IMR-90 (cell line): ENCODE results near the gene PIP4P1. TPM values are rescaled to one million over a fixed set of nuclear protein-coding genes. Genes with fewer than 3 reads are reported as not detected.

Source experiments
- ATAC-seq: fragments of 200-7000 bp; cut with Tn5 transposase; 2 replicates; pipeline ENCODE4 v1.9.1; 2020; ENCODE audit warnings: low read depth, mild to moderate bottlenecking, moderate library complexity
- BruUV-seq: library from RNA; stranded (reverse); fragments of 400-500 nt; replicated peaks from 2 replicates; lab custom pipeline; 2021; lab: Mats Ljungman, UMichigan
- CTCF ChIA-PET: fragments of 300-600 bp; formaldehyde crosslinking; extraction: SDS; loops from one replicate; lab custom pipeline; 2021; ENCODE audit warnings: antibody characterized with exemption; lab: Yijun Ruan, JAX
- POLR2A ChIA-PET: fragments of 300-600 bp; sonication (Branson Sonifier 250); formaldehyde crosslinking; loops from one replicate; lab custom pipeline; 2022; ENCODE audit warnings: antibody characterized with exemption; ENCODE audit not compliant: unreplicated experiment; lab: Charles Lee
- DNase-seq: peaks from one replicate; pipeline ENCODE4 v3.0.0; 2013
- H2AFZ ChIP-seq: replicated peaks from 2 replicates; pipeline ENCODE3; 2013; ENCODE audit warnings: low read length, mild to moderate bottlenecking; ENCODE audit not compliant: poor library complexity
- H2AK5ac ChIP-seq: 2 replicates; pipeline ENCODE4 v1.6.1; 2013; ENCODE audit warnings: low read depth, low read length, inconsistent platforms
- H2AK9ac ChIP-seq: replicated peaks from 2 replicates; pipeline ENCODE3; 2013; ENCODE audit warnings: mild to moderate bottlenecking, low read depth, low read length, moderate library complexity; ENCODE audit not compliant: poor library complexity
- H2BK120ac ChIP-seq: 2 replicates; pipeline ENCODE4 v1.6.1; 2013; ENCODE audit warnings: low read depth, low read length, inconsistent platforms
- H2BK15ac ChIP-seq: 3 replicates; pipeline ENCODE4 v1.6.1; 2013; ENCODE audit warnings: low read depth, low read length, inconsistent platforms
- H2BK20ac ChIP-seq: 2 replicates; pipeline ENCODE4 v1.6.1; 2013; ENCODE audit warnings: low read depth, mild to moderate bottlenecking, inconsistent platforms, low read length, moderate library complexity
- H2BK5ac ChIP-seq: 2 replicates; pipeline ENCODE4 v1.6.1; 2013; ENCODE audit warnings: mild to moderate bottlenecking, low read depth, low read length, inconsistent platforms; ENCODE audit not compliant: poor library complexity, severe bottlenecking
- H3K14ac ChIP-seq: replicated peaks from 2 replicates; pipeline ENCODE4 v1.6.1; 2013; ENCODE audit warnings: low read depth, low read length, inconsistent platforms
- H3K18ac ChIP-seq: 2 replicates; pipeline ENCODE4 v1.6.1; 2013; ENCODE audit warnings: low read depth, low read length, control low read depth
- H3K23ac ChIP-seq: 2 replicates; pipeline ENCODE4 v1.6.1; 2013; ENCODE audit warnings: low read depth, low read length, inconsistent platforms
- H3K27ac ChIP-seq: 2 replicates; pipeline ENCODE4 v1.5.1; 2013; ENCODE audit warnings: mild to moderate bottlenecking, control low read depth, low read length; ENCODE audit not compliant: insufficient read depth
- H3K27me3 ChIP-seq: 2 replicates; pipeline ENCODE4 v1.6.1; 2013; ENCODE audit warnings: low read length; ENCODE audit not compliant: control insufficient read depth, insufficient read depth
- H3K36me3 ChIP-seq: 2 replicates; pipeline ENCODE4 v1.6.1; 2013; ENCODE audit warnings: low read length, mixed read lengths; ENCODE audit not compliant: control insufficient read depth, insufficient read depth
- H3K4ac ChIP-seq: 2 replicates; pipeline ENCODE4 v1.6.1; 2013; ENCODE audit warnings: low read depth, low read length, inconsistent platforms
- H3K4me1 ChIP-seq: 2 replicates; pipeline ENCODE4 v1.6.1; 2013; ENCODE audit warnings: low read length, mixed read lengths; ENCODE audit not compliant: control insufficient read depth, insufficient read depth
- H3K4me2 ChIP-seq: 2 replicates; pipeline ENCODE4 v1.6.1; 2013; ENCODE audit warnings: low read depth, mild to moderate bottlenecking, control low read depth, low read length, moderate library complexity
- H3K4me3 ChIP-seq: 2 replicates; pipeline ENCODE4 v1.5.1; 2013; ENCODE audit warnings: low read depth, mild to moderate bottlenecking, control low read depth, low read length, moderate library complexity; ENCODE audit not compliant: insufficient read depth
- H3K56ac ChIP-seq: 2 replicates; pipeline ENCODE4 v1.6.1; 2013; ENCODE audit warnings: low read length, inconsistent platforms; ENCODE audit not compliant: insufficient read depth; ENCODE audit errors: extremely low read depth
- H3K79me1 ChIP-seq, 2 experiments: 2 replicates each; pipeline ENCODE4 v1.6.1; 2013; ENCODE audit warnings: low read length in 2 of 2, inconsistent platforms in 1 of 2, low read depth in 1 of 2
- H3K9ac ChIP-seq: 2 replicates; pipeline ENCODE4 v1.6.1; 2013; ENCODE audit warnings: low read depth, low read length, control low read depth
- H3K9me1 ChIP-seq: 2 replicates; pipeline ENCODE4 v1.6.1; 2013; ENCODE audit warnings: low read length, inconsistent platforms; ENCODE audit not compliant: insufficient read depth
- H3K9me3 ChIP-seq: 2 replicates; pipeline ENCODE4 v1.6.1; 2013; ENCODE audit warnings: low read length; ENCODE audit not compliant: control insufficient read depth, insufficient read depth
- H4K20me1 ChIP-seq: 2 replicates; pipeline ENCODE4 v1.6.1; 2013; ENCODE audit warnings: low read length, inconsistent platforms; ENCODE audit not compliant: insufficient read depth
- H4K5ac ChIP-seq: 2 replicates; pipeline ENCODE4 v1.6.1; 2013; ENCODE audit warnings: mild to moderate bottlenecking, low read depth, low read length, control low read depth
- H4K8ac ChIP-seq, 2 experiments: 2 replicates each; pipeline ENCODE4 v1.6.1; 2013; ENCODE audit warnings: low read depth in 2 of 2, low read length in 2 of 2, control low read depth in 1 of 2, inconsistent platforms in 1 of 2
- H4K91ac ChIP-seq: 2 replicates; pipeline ENCODE4 v1.6.1; 2013; ENCODE audit warnings: low read depth, low read length, inconsistent platforms; ENCODE audit not compliant: insufficient read depth
- FOS ChIP-seq: fragments of 150-350 bp; IDR thresholded peaks from 2 replicates; pipeline ENCODE4 v1.6.1; 2016; ENCODE audit warnings: low read depth, low read length
- MXI1 ChIP-seq: IDR thresholded peaks from 2 replicates; pipeline ENCODE4 v1.6.1; 2012; ENCODE audit warnings: low read depth, mild to moderate bottlenecking, low read length, moderate library complexity, borderline replicate concordance
- NFE2L2 ChIP-seq: fragments of 150-350 bp; IDR thresholded peaks from 2 replicates; pipeline ENCODE4 v1.6.1; 2016; ENCODE audit warnings: low read depth, mild to moderate bottlenecking, low read length
- WGBS, 2 experiments: methylation state at CpG; one replicate each; pipeline versions ENCODE4 v1.1.5 to v1.1.7; 2013; ENCODE audit warnings: missing lambda C conversion rate in 2 of 2; ENCODE audit not compliant: insufficient read length in 1 of 2; ENCODE audit errors: extremely low coverage in 2 of 2; 5-methylcytosine and 5-hydroxymethylcytosine counted together
- dilution Hi-C: fragments of 300-500 bp; cut with HindIII; formaldehyde crosslinking; loops from one replicate; pipeline ENCODE4 v1.14.3; 2018; ENCODE audit warnings: low sequenced_read_pairs; ENCODE audit not compliant: unreplicated experiment
- in situ Hi-C: fragments of 300-500 bp; cut with MboI; formaldehyde crosslinking; loops from 3 replicates; pipeline ENCODE4 v1.14.3; 2019; ENCODE audit warnings: low sequenced_read_pairs, inconsistent platforms, mixed read lengths
- intact Hi-C: fragments of 100-400 bp; cut with micrococcal nuclease; formaldehyde crosslinking; loops from 2 replicates; pipeline ENCODE4 v1.10.0; 2022
- polyA plus RNA-seq, 3 experiments: library from polyadenylated mRNA; depleted of rRNA; stranded (reverse); fragments of >200 nt; gene quantifications; 2 replicates each; pipeline ENCODE4 v1.2.3, GENCODE V29; 2012; ENCODE audit warnings: low replicate concordance in 1 of 3
- total RNA-seq: library from RNA; depleted of rRNA; stranded (reverse); fragments of >200 nt; gene quantifications from 2 replicates; pipeline ENCODE4 v1.2.3, GENCODE V29; 2012

Gene PIP4P1
- total and polyA plus RNA-seq, 2 of the 4 experiments (the other 2 are of a cell fraction): 15.2 to 27.8 TPM

DNA sequence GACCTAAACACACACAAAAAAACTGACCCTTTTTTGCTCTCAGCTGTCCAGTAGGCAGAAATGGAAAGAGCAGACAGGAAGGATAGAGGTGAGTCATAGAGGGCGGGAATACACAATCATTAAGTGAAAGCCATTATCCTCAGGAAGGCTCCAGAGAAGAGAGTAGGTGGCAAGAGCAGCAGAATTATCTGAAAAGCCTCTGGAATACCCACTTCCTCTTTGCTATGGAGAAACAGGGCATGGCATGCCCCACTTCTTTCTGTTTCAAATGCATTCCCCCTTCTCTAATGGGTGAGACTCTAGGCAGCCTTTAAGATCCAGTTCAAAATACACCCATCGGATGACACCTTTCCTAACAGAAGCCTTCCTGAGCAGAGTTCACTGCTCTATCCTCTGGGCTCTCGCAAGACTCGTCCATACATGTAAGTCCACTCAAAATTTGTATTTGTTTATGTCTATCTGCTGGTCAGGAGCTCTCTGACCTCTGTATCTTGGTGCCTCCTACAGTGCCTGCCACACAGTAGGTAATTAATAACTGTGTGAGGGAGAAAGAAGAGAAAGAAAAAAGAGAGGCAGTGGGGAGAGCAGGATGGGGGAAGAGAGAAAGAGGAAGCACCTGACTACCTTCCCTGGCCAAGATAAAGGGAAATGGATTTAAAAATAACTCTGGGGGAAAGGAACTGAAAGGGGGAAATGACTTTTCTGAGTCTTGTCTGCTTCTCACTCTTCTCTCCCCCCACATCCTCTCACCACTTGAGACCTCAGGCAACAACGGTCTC is 33.8 kb downstream of the PIP4P1 start:
- TF ChIP-seq FOS (peak; percentile 34; the same call in 1 of the 2 replicates), MXI1 (no peak), NFE2L2 (no peak)
- Histone ChIP-seq H3K27ac (no peak overlapping the region), H3K9me3 (no peaks in the 10 kb centered on the region), H3K4ac (0 out of 2 replicates have a peak overlapping the region, but pooled peaks have one; percentile 51), H2BK5ac (no peak overlapping the region), H3K27me3 (peaks cover 1% of the 10 kb centered on the region; the same call in 1 of the 2 replicates), H3K4me1 (0 out of 2 replicates have a peak, but pooled peaks cover 2% of the 10 kb centered on the region), H4K5ac (peak overlapping the region; percentile 1; the same call in 1 of the 2 replicates), H2BK20ac (no peak overlapping the region), H2AFZ (peak overlapping the region; percentile 60), H3K4me2 (peak overlapping the region; percentile 77; the same call in 1 of the 2 replicates), H3K36me3 (no peaks in the 10 kb centered on the region), H2BK15ac (0 out of 3 replicates have a peak overlapping the region, but pooled peaks have one; percentile 4), H3K9ac (no peak overlapping the region), H2AK5ac (no peak overlapping the region; the same call in 1 of the 2 replicates), H3K79me1 (no peaks in the 10 kb centered on the region), H4K20me1 (no peaks in the 10 kb centered on the region), H3K18ac (no peak overlapping the region), H2AK9ac (no peak overlapping the region), H2BK120ac (no peak overlapping the region), H3K23ac (no peak overlapping the region), H4K91ac (0 out of 2 replicates have a peak overlapping the region, but pooled peaks have one; percentile 36), H3K56ac (no peak overlapping the region), H3K4me3 (no peak overlapping the region), H3K9me1 (no peaks in the 10 kb centered on the region), H3K14ac (0 out of 2 replicates have a peak overlapping the region, but pooled peaks have one; percentile 72), H4K8ac (peak overlapping the region; percentile 30 to 83; a peak in 3 of 4 replicates)
- in situ Hi-C loops: no loop called here
- CTCF ChIA-PET: interaction anchor here (0.6 kb wide), 1 partner anchor 85 kb away, joined by 3 read pairs; no protein-coding TSS in a partner anchor
- BruUV-seq: no TSS peak
- dilution Hi-C loops: no loop called here
- intact Hi-C loops: no loop called here
- POLR2A ChIA-PET: no interaction called here
- WGBS, 2 experiments: 80% methylated on average over 1 of the region's 5 CpGs; no CpG with 5 or more reads in 1 of the 2 experiments
- ATAC-seq (peak; percentile 91), DNase-seq (peak; percentile 71)
